ENCODE results near the gene CEP85L.

The CEP85L gene

DNA sequence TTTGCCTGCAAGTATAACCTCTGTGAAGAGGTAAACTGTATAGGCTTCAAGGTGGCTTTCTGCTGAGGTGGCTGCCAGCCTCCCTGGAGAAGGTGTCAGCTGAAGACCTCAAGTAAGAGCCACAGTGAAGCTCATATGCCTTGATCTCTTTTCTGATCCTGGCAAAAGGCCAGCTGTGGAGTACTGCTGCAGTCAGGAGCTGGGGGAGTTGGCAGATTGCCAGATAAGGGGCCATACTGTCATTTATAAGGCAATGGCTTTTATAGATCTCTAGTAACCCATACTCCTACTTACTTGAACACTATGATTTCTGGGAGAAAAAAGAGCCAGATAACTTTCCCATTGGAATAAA lies 8.8 kb upstream of the CEP85L start:
- DNase-seq, result no peak

DNA sequence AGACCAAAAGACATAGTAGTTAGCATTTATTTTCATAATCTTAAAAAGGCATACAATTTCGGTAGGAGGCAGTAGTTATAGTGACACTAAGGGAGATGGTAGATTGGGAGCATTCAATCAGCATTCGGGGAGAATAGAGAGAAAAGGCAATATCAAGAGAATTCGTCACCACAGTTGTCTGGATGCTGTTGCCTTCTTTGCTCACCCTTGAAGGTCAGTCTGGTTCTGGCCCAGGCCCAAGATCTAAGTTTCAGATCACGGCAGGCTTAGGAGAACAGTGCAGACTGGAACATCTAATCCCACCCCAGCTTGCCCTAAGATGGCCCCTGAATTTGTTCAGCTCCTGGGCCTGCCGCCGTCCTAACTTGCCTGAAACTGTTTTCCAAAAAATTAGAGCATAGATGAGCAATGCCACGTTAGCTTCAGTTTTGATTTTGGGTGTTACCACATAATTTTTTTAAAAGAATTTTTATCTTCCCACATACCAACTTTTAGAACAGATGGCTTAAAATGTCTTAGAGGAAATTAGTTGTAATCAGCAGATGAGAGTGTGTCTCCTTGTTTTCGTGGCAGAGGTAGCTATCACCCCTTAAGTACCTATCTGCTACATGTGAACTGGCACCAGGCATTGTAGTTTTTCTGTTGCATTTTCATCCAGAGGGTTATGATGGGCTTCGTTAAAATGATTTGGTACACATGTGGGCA lies 8.3 kb upstream of the CEP85L start:
- no peak for DNase-seq

DNA sequence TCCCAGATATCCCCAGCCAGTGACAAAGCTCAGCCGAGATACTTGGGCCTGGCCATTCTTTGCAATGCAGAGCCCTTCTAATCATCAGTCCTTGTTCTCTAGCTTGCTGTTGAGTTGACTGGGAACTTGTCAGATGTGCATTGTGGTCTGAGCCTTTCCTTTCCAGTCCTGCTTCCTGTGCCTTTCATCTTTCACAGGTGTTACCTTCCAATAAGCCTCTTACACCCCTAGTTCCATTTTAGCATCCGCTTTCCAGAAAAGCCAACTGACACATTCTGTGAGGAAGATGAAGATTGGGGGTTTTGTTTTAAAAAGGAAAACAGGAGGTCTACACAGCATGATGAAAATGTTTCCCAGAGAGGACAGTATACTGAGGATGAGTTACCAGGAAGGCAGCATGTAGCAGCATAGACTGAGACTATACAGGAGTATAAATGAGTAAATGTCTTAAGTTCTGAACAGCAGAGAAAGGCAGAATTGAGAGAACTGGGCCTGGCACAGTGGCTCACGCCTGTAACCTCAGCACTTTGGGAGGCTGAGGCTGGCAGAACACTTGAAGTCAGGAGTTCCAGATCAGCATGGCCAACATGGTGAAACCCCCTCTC lies 5.6 kb upstream of the CEP85L start:
- DNase-seq, result no peak

DNA sequence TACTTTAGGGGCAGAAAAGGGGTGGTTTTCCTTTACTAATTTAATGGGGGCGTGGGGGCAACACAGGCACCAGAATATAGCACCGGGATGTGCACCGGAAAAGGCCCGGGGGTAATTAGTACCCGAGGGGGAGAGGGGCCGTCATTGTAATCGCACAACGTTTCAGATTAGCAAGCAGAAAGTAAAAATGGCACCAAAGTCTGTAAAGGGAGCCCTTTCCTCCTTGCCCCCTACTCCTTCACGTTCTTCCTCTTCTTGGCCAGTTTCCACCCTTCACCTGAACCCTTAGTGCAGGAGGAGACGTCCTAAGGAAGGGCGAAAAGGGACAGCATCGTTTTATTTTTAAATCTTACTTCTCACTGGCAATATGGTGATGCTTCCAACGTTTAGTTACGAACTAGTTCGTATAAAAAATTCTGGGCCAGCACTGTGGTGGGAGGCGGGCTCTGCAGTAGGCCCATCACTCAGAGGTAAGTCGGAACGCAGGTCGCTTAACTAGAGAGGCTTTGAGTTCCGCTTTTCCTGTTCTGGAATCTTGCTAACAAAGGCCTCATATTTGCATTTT lies 742 bp upstream of the CEP85L start:
- no peak for DNase-seq

DNA sequence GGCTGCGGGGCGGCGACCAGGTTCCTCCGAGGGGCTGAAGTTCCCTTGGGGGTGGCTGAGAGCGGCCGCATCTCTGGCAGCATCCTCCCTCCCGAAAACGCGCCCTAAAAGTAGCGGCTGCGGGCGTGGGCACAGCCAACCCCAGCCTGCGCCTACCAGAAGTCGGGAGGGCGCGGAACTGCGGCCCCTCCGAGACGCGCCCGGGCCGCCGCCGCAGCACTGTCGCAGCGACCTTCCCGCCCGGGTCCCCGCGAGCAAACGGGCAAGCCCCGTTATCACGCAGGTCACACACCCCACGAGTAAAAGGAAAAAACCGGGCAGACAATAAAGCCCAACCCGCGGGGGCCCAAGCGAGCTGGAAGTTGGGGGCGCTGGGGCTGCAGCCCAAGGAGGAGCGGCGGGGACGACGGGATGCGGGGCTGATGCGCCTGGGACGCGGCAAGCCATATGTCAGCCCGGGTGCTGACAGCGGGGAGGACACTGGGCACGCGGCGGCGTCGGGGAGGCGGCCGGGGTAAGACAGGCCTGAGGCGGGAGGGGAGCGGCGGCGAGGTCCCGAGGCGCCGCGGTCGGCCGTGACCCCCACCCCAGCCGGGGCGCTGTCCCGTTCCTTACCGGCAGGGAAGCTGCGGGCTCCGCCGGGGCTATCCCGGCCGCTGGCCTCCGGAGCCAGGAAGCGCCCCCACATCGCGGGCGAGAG lies 659 bp downstream of the CEP85L start:
- DNase-seq, result no peak

DNA sequence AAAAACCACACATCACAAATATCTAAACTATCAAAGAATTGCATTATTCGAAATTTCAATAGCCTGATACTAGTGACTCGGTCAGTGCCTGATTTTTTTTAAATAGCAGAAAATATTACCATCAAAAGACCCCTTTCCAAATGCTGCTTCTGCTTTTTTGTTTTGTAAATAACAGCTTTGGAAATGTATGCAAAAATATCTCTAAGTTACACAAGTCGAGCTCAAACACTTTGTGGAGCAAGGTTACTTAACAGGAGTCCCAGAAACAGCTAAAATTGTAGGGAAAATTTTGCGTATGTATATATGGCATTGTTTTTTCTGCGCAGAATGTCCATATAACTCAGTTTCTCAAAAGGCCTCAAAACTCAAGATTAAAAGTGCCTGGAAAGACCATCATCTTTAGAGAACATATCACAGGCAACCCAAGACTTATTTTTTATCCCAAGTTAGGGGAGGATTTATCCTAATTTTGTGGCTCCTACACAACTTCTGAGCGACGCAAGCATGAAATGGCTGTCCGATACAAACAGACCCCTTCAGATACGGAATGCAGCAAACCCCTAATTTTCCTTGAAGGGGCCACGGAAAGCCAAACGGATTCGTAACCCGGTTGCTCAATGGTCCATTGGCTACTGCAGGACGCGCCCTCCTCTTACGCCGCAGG lies 1.3 kb downstream of the CEP85L start:
- peak; percentile 50 for DNase-seq

DNA sequence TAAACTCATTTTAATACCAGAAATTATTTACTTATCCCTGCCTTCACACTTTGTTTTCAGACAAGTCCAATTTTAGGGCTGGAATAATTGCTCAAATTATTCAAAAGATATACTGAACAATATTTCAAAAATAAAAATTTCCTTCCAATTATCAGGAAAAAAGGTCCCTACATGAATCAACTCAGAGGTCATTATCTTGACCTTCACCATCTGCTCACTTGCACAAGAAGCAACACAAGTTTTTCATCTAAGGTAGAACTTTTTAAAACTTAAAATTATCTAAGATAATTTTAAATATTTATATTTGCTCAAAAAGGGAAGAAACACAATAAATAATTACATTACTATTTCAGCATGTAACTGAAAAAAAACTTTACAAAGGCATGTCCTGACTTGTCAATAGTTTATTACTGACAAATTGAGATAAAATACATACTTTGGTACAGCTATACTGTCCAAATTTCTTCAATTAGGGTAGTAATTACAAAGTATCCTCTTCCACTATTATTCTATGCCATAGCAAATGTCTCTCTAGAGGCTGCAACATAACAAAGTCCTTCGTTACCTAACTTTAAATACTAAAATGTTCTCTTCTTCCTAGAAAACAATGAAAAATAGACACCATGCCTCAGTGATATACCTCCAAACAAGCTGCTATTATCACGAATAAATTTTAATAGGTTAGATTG lies 2.4 kb downstream of the CEP85L start:
- no peak for DNase-seq

DNA sequence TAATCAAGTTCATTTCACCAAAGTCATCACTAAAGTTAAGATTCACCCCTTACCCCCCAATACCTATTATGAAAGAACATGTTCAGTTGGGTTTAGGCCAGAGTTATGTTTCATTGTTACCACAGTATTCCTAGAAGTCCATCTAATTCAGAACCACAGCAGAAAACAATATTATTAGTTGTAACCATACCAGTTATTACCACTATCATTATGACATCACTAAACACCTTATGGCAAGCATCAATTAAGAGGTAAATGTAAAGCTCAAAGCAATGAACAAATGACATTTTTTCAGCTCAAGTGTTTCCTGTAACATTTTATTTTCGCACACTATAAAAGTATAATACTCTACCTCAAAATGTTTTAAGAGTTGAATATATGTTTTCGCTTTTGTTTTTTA lies 4.4 kb downstream of the CEP85L start:
- DNase-seq, result no peak

DNA sequence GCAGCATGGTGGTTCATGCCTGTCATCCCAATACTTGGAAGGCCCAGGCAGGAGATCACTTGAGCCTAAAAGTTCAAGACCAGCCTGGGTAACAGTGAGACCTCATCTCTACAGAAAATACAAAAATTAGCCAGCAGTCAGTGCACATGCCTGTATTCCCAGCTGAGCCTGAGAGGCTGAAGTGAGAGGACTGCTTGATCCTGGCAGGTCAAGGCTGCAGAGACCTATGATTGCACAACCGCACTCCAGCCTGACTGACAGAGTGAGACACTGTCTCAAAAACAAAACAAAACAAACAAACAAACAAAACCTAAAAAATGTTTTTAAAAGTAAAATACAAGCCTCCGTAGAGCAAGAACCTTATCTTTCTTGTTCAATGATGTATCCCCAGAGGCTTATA lies 6.0 kb downstream of the CEP85L start:
- DNase-seq, result no peak

DNA sequence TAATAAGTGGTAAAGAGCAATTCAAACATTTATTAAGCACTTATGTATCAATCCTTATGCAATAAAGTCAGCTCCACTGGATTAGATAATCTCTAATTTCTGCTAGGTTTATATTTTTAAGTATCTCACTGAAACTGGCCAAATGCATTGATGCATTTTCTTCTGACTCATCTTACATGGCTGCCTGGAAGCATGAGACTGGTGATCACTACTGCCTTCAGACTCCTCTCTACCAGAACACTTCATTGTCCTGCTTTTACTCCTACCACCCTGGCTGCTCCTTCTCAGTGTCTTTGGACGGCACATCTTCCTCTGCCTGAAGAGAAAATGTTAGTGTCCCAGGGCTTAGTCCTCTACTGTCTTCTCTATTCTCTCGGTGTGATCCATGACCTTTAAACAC lies 7.4 kb downstream of the CEP85L start:
- no peak for DNase-seq

DNA sequence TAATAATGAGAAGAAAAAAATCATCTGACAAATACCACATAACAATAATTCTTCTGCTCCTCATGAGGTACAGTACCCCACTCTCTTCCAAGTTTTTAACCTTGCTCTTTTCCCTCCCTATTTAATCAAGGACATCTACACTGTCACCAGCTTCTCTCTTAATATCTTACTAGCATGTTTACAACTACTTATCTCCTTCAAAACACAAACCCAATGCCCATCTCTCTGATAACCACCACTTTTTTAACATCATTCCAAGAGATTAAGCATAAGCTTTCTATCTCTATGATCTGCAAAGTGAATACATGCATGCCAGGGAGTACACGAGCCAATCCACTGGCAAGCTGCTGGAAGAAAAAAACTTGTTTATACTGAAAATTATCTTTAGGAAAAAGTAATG lies 10.3 kb downstream of the CEP85L start:
- DNase-seq, result no peak

DNA sequence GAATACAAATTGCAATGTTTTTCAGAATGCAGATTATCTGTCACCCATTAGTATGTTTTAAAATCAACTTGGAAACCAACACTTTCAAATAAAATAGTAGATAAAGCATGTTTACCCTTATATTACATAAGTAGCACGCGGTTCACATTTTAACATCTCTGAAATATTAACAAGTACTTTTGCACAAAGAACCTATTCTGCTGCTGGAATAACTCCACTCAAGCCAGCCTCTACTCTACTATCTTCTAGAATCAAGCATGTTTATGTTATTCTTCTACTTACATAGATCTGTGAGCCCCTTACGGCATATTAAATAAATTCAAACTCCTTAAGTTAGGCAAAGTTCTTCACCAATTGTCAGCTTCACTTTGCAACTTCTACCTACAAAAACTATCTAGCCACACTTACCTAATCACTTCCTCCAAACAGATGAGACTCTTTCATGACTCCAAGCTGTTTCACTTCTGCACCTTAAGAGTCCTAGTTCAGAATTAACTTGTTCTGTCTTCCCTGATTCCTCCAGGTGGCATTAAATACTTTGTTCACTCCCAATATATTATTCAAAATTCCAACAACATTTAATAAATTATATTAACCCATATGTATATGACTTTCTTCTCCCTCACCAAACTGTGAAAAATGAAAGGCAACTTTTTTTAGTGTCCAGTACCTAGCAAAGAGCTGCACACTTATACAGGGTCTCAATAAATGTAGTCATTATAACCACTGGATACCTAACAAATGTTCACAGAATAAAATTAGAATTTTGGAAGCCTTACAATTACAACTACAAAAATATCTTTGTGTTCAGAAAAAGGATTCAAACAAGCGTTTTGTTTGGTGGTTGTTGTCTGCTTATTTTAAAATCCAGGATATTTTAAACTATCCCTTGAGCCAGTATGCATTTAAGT lies 12.1 kb downstream of the CEP85L start:
- no peak for DNase-seq

DNA sequence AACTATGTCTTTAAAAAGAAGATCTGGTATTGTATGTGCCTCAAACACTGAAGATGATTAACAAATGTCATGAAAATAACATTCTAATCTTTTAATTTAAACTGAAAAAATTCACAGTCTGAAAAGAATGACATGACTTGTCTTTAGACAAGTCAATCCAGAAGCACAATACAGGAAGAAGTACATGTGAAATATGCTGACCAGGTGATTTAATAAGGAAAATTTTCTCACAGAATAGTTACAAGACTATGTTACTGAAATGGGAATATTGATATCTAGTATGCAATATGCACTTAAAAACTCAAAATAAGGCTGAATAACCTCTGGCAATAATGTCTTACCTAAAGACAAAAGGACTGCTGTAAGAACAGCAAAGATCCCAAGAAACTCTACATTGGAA lies 13.1 kb downstream of the CEP85L start:
- no peak for DNase-seq

DNA sequence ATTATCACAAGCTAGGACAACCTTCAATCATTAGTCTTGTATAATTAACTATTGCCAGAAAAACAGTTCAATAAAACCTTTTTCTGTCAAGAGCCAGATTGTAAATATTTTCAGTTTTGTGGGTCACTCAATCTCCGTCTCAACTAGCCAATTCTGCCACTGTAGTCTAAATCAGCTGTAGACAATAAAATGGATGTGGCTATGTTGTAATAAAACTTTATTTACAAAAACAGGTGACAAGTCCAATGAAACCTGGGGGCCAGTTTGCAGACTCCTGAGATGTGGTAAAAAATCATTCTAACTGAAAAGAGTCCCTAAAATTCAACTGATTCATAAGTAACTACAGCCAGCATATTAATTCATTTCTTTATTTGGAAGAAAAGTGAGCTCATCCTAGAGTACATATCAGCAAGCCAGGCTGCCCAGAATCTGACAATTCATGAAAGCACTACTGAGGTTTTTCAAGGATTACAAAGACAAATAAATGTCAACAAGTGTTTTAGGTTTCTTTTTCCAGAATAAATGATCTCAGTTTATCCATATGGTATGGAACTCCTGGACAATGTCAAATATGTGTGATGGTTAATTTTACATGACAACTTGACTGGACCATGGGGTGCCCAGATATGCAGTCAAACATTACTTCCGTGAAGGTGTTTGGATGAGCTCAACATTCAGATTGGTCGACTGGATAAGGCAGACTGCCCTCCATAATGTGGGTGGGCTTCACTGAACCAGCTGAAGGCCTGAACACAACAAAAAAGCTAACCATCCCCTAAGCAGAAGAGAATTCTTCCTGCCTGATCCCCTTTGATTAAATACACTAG lies 15.3 kb downstream of the CEP85L start:
- no peak for DNase-seq

DNA sequence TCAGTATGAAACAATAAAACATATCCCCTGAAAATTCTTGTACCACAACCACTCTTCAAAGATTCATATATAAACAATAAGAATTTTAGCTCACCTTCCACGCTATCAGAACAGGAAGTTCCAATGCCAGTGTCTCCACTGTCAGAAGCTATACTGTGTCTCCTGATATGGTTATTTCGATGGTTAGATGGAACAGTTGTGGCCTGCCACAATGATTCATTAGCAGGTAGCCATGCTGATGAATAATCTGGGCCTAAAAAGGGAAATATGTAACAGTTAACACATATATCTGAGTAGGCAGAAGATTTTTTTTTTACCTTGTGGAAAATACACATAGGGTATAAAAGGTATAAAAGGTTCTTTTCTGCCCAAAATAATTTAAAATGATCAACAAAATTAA lies 19.0 kb downstream of the CEP85L start:
- no peak for DNase-seq

DNA sequence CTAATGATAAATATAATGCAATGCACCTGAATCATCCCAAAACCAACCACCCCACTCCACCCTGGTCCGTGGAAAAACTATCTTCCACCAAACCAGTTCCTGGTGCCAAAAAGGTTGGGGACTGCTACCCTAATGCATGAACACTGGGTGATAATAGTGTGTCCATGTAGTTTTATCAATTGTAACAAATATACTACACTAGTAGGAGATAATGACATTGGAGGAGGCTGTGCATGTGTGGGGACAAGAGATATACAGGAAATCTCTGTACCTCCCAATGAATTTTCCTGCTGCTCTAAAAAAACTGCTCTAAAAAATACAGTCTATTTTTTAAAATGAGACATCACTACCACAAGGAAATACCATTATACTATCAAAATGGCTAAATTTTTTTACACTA lies 20.5 kb downstream of the CEP85L start:
- no peak for DNase-seq

DNA sequence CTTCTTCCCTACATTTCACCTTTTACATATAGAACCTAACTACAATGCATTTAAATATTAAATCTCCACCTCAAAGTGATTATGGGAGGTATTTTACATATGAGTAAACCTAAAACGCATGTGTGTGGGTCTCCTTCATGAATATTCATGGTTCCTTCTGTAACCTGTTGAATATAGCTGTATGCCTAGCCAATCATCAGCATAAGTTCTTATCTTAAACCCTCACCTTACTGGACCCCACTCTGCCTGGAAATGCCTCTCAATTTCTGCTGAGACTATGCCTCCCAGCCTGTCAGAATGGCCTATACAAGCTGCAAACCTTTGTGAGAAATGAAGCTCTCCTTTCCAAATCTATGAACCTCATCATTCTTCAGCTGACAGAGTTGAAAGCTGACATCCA lies 21.3 kb downstream of the CEP85L start:
- no peak for DNase-seq

DNA sequence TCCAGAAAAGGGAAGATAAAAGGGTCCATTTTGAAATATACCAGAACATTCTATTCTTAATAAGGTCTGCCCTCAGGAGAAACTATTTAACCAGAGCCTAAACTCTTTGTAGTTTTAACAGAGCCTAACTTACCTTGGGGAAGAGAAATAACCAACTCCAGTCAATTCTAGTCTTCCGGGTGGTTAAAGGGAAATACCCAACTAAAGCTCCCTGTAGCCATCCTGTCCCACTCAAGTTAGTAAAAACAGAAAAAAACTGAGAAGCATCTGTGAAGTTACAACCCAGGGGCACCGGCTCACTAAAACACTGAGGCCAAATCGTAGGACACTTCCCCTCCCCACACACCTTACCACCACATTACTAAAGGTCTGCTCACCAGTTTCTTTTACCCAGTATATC lies 23.7 kb downstream of the CEP85L start:
- DNase-seq, result no peak

DNA sequence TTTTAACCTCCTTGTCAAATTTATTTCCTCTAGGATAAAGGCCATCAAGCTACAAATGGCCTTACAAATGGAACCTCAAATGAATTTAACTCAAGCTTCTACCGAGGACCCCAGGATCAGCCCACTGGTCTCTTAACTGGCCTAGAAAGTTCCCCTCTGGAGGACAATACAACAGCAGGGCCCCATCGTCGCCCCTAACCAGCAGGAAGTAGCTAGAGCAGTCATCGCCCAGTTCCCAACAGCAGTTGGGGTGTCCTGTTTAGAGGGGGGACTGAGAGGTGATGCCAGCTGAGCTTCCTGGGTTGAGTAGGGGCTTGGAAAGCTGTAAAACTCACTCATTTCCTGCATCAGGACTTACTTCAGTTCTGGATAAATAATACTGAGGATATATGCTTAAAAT lies 25.6 kb downstream of the CEP85L start:
- no peak for DNase-seq

DNA sequence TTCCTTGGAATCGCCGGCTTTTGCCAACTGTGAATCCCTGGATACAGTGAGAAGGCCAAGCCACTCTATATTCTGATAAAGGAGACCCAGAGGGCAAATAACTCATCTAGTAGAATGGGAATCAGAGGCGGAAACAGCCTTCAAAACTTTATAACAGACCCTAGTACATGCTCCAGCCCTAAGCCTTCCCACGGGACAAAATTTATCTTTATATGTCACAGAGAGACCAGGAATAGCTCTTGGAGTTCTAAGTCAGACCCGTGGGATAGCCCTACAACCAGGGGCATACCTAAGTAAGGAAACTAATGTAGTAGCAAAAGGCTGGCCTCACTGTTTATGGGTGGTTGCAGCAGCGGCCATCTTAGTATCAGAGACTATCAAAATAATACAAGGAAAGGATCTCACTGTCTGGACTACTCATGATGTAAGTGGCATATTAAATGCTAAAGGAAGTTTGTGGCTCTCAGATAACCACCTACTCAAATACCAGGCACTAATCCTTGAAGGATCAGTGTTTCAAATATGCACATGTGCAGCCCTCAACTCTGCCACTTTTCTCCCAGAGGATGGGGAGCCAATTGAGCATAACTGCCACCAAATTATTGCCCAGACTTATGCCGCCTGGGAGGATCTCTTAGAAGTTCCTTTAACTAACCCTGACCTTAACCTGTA lies 29.5 kb downstream of the CEP85L start:
- DNase-seq, result no peak

Measured in fibroblast of skin of back (primary cell).